SK-N-SH (cell line): ENCODE data around the gene NLGN1.

Experiments
- CHD2 ChIP-seq: fragments of 150-350 bp; IDR thresholded peaks from 2 replicates; pipeline ENCODE4 v1.6.1; 2018; ENCODE audit warnings: low read length; ENCODE audit not compliant: partially characterized antibody
- CTCF ChIP-seq: fragments of 200-600 bp; sonication (generic); IDR thresholded peaks from 2 replicates; pipeline ENCODE4 v1.6.1; 2017; ENCODE audit warnings: antibody characterized with exemption, mild to moderate bottlenecking, moderate library complexity
- EZH2phosphoT487 ChIP-seq: fragments of 200-600 bp; sonication (generic); IDR thresholded peaks from 2 replicates; pipeline ENCODE4 v1.6.1; 2017; ENCODE audit warnings: low read depth, mixed run types, mild to moderate bottlenecking, antibody characterized with exemption, moderate library complexity, borderline replicate concordance
- FOXM1 ChIP-seq: IDR thresholded peaks from 2 replicates; pipeline ENCODE4 v1.4.0; 2012; ENCODE audit warnings: low read depth, mild to moderate bottlenecking
- JUND ChIP-seq: IDR thresholded peaks from 2 replicates; pipeline ENCODE4 v1.4.0; 2012
- MXI1 ChIP-seq: IDR thresholded peaks from 2 replicates; pipeline ENCODE4 v1.6.1; 2012; ENCODE audit warnings: mild to moderate bottlenecking, low read depth, low read length, improper control_type of control experiment
- POLR2AphosphoS5 ChIP-seq: IDR thresholded peaks from 2 replicates; pipeline ENCODE4 v1.6.1; 2012; ENCODE audit warnings: low read depth, low read length
- RFX5 ChIP-seq: IDR thresholded peaks from 2 replicates; pipeline ENCODE4 v1.6.1; 2012; ENCODE audit warnings: mild to moderate bottlenecking, improper control_type of control experiment, low read length
- RXRA ChIP-seq: IDR thresholded peaks from 2 replicates; pipeline ENCODE4 v1.4.0; 2012; ENCODE audit warnings: low read depth, mild to moderate bottlenecking, borderline replicate concordance
- USF2 ChIP-seq: fragments of 150-350 bp; IDR thresholded peaks from 2 replicates; pipeline ENCODE4 v1.6.1; 2017; ENCODE audit warnings: antibody characterized with exemption, low read length, low read depth, borderline replicate concordance

DNA sequence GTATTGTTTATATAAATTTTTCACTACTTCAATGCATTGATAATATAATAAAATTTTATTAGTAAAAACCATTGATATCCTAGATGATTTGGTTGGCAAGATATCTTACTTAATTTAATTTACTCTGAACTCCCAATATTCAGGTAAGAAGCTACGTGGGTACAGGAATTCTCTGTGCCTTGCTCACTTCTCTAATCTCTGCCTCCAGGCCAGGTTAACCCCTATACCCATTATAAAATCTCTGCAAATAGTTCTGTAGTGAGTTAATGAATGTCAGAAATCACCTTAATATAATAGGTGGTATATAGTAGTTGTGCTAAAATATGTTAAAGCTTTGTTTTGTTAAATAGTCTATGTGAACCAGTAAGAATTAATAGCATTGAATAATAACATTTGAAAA lies 465.2 kb downstream of the NLGN1 start:
- TF ChIP-seq CTCF (no peak), CHD2 (no peak), EZH2phosphoT487 (no peak), FOXM1 (no peak), USF2 (no peak), RFX5 (no peak), RXRA (no peak), MXI1 (no peak), POLR2AphosphoS5 (no peak), JUND (no peak)
